Bone marrow (tissue), 2 donors: Measurements from ENCODE around the gene ZNF524.
A peak's percentile ranks its signal among the peaks of the same experiment; 100 is the strongest.

Source experiments
- DNase-seq, 2 donors: peaks; one replicate each; lab custom pipeline; 2025; lab: John Stamatoyannopoulos, UW

The ZNF524 gene

GRCh38 chr19:55602104-55603001 lies 2.3 kb downstream of the ZNF524 start:
- no peak for DNase-seq

DNA sequence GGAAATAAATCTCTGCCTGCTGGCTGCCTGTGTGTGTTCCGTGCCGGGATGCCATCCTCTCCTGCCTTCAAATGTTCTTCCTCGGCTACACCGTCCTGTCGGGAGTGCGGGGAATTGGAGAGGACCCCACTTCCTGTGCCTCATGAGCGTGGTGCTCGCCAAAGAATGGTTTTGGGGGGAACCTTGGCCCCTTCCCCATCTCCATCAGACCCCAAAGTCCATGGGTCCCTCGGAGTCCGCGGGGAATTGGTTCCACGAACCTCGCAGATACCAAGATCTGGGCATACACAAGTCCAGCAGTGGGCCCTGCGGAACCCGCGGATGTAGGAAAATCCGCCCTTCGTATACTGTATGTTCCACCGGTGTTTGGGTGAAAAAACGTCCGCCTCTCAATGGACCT lies 3.0 kb downstream of the ZNF524 start:
- DNase-seq = no peak

DNA sequence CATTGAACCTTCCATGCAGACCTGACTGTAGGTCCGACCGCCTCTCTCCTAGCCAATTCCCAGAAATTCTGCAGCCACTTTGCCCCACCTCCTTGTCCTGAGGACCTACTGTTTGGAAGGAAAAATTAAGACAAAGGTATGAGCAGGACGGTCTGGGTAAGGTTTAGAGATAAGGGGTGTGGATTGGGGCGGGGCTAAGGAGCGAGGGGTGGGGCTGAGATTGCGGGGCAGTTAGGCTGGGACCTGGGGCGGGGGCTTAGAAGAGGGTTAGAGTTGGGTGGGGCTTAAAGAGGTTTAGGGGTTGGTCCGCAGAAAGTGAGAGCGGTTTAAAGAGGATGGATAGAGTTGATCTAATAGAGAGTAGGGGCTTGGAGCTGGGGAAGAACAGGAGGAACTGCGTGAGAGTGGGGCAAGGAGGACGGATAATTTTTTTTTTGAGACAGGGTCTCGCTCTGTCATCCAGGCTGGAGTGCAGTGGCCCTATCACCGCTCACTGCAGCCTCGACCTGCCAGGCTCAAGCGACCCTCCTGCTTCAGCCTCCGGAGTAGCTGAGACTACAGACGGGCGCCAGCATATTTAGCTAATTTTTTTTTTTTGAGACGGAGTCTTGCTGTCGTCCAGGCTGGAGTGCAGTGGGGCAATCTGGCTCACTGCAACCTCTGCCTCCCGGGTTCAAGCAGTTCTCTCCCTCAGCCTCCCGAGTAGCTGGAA lies 3.6 kb downstream of the ZNF524 start:
- DNase-seq = no peak

DNA sequence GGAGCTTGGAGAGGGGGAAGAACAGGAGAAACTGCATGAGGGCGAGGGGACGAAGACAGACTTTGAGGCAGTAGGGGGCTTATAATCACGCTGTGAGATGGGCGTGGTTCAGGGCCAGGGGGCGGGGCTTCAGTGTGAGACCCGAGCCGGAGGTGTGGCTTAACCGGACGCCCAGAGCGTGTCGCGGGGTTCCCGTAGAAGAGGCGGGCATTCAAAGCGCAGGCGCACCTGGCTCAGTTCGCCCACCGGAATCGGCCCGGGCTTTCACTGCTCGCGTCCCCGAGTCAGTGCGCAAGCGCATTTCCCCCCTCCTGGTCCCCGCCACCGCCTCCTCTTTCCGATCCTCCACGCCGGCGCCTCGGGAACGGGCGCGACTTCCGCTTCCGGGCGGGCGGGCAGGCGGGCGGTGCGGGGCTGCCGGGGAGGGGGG lies 5.1 kb downstream of the ZNF524 start:
- DNase-seq = peak; percentile 85 to 89

- DNase-seq = peak; percentile 48 to 75
Observed at GRCh38 chr19:55605637-55606470, 5.8 kb downstream of the ZNF524 start, which contains the start of gene ZNF865. ZNF865 (plus strand) TSS chr19:55605647; CDS start chr19:55613619, 7,972 bp downstream.

DNA sequence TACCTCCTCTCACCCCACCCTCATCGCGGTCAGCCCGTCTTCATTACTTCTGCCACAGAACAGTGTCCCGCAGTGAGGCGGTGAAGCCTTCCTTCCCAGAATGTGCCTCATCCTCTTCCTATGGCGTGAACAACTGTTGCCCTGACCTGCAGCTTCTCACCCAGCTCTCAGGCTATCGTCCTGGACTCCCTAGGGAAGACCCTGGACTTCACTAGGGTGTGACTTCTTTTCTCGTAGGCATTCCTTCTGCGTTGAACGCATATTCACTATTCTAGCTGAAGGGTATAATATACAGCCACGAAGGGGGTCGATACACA lies 6.3 kb downstream of the ZNF524 start:
- no peak for DNase-seq

GRCh38 chr19:55606817-55607216 lies 6.7 kb downstream of the ZNF524 start:
- DNase-seq = no peak

DNA sequence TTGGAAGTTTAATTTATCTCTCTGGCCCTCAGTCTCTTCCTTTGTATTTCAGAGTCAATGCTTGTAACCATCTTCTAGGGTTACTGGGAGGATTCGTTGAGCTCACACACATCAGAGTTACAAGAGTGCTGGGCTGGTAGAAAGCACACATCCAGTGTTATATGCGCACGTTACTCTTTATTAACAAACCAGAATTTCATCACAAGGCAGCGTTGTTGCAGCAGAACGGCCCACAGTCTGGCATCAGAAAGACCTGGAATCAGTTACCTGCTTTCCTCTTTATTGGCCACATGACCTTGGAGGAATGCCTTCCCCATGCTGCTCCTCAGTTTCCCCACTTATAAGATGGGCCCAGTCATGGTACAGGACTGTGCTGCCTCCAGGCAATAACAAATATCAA lies 9.2 kb downstream of the ZNF524 start:
- no peak for DNase-seq

GRCh38 chr19:55611300-55611982 lies 11.4 kb downstream of the ZNF524 start:
- DNase-seq = no peak

DNA sequence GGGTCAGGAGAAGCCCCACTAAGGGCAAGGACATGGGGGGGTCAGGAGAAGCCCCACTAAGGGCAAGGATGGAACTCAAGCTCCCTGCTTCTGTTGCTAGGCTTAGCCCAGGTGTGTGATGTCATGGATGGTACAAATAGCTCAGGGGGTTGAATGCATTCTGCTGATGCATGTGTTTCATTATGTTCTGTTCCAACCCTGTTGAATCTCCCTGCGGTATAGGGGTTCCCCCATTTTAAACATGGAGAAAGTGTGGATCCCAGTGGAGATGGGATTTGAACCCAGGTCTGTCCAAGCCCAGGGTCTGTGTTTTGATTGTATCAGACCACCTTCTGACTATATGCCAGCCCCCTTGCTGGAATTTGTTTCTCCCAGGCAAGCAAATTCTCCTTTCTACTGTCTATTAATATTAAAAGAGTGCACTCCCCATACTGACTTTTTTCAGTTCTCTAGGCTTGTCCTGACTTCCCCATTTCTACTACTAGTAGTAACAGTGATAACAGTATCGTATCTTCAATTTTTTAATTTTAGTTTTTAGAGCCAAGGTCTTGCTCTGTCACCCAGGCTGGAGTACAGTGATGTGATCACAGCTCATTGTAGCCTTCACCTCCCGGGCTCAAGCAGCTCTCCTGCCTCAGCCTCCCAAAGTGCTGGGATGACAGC lies 12.0 kb downstream of the ZNF524 start:
- DNase-seq = no peak

- no peak for DNase-seq
Observed at GRCh38 chr19:55613396-55613795, 13.3 kb downstream of the ZNF524 start.

GRCh38 chr19:55613930-55614710 lies 14.0 kb downstream of the ZNF524 start:
- DNase-seq = no peak

DNA sequence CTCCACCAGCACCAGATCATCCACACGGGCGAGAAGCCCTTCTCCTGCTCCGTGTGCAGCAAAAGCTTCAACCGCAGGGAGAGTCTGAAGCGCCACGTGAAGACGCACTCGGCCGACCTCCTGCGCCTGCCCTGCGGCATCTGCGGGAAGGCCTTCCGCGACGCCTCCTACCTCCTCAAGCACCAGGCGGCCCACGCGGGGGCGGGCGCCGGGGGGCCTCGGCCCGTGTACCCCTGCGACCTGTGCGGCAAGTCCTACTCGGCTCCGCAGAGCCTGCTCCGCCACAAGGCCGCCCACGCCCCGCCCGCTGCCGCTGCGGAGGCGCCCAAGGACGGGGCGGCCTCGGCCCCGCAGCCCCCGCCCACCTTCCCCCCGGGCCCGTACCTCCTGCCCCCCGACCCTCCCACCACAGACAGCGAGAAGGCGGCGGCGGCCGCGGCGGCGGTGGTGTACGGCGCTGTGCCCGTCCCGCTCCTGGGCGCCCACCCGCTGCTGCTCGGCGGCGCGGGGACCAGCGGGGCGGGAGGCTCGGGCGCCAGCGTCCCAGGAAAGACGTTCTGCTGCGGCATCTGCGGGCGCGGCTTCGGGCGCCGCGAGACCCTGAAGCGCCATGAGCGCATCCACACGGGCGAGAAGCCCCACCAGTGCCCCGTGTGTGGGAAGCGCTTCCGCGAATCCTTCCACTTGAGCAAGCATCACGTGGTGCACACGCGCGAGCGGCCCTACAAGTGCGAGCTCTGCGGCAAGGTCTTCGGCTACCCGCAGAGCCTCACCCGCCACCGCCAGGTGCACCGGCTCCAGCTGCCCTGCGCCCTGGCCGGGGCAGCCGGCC lies 14.8 kb downstream of the ZNF524 start:
- no peak for DNase-seq

- DNase-seq = no peak
Observed at GRCh38 chr19:55615543-55616394, 15.7 kb downstream of the ZNF524 start.

GRCh38 chr19:55616395-55616875 lies 16.3 kb downstream of the ZNF524 start:
- no peak for DNase-seq

DNA sequence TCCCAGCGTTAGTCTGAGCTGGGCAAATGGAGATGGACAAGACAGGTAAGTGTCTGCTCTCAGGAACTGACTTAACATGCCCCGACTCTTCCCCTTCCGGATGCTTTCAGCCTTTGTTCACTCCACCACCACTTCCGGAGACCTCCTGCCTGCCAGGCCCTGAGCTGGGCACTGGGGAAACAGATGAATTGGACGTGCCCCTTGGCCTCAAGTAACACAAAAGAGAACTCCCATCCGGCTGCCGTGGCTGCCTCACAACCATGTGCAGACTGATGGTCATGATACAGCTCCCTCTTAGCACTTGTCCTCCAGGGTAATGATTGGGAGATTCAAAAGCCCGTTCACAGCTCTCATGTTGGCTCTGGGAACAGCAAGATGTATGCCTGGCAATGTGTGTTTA lies 17.3 kb downstream of the ZNF524 start:
- no peak for DNase-seq

- no peak for DNase-seq
Observed at GRCh38 chr19:55618426-55618825, 18.3 kb downstream of the ZNF524 start.

DNA sequence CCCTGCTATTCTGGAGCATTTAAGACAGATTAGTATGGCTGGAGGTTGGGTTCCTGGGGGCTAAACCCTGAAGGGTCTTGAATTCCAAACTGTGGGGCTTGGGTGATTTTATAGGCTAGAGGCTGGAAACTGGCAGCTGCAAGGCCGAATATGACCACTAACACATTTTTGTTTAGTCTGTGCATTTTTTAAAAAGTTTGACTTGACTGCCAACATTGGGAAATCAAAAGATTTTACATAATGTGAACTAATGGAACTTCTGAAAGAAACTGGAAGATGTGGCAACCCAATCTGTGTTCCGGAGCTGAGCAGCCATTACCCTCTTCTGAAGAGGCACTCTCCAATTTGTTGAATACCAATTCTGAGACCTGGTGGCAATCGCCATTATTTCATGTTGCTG lies 19.2 kb downstream of the ZNF524 start:
- no peak for DNase-seq
